Liver (tissue), 9 donors: ENCODE results near the gene PLB1. TPM values are rescaled to one million over a fixed set of nuclear protein-coding genes. Genes with fewer than 3 reads are reported as not detected.

Experiments used
- DNase-seq: peaks from one replicate; pipeline ENCODE4 v3.0.0-alpha.2; 2017; ENCODE audit warnings: low spot score
- H3K27ac ChIP-seq, 2 donors: one replicate each; pipeline ENCODE4 v1.7.0; 2013; ENCODE audit warnings: inconsistent platforms in 2 of 2, low read length in 2 of 2, control low read depth in 1 of 2, low read depth in 1 of 2, mild to moderate bottlenecking in 1 of 2
- H3K27me3 ChIP-seq, 4 donors: one replicate each; pipeline versions ENCODE4 v1.6.1 to v1.7.0; 2013; ENCODE audit warnings: low read length in 3 of 4, inconsistent platforms in 1 of 4, mild to moderate bottlenecking in 1 of 4, moderate library complexity in 1 of 4; ENCODE audit not compliant: control insufficient read depth in 4 of 4, insufficient read depth in 4 of 4
- H3K36me3 ChIP-seq, 4 donors: one replicate each; pipeline versions ENCODE4 v1.6.1 to v1.7.0; 2013; ENCODE audit warnings: low read length in 3 of 4, mild to moderate bottlenecking in 3 of 4, low read depth in 1 of 4, moderate library complexity in 1 of 4; ENCODE audit not compliant: control insufficient read depth in 4 of 4, insufficient read depth in 3 of 4
- H3K4me1 ChIP-seq, 4 donors: one replicate each; pipeline versions ENCODE4 v1.6.1 to v1.7.0; 2013; ENCODE audit warnings: low read length in 3 of 4, mild to moderate bottlenecking in 3 of 4, moderate library complexity in 1 of 4; ENCODE audit not compliant: control insufficient read depth in 4 of 4, insufficient read depth in 4 of 4
- H3K4me3 ChIP-seq, 3 donors: one replicate each; pipeline versions ENCODE4 v1.6.1 to v1.7.0; 2013; ENCODE audit warnings: low read length in 3 of 3, control low read depth in 1 of 3, low read depth in 1 of 3, mild to moderate bottlenecking in 1 of 3
- H3K9ac ChIP-seq, 2 donors: one replicate each; pipeline ENCODE4 v1.7.0; 2013; ENCODE audit warnings: low read length in 2 of 2, mild to moderate bottlenecking in 2 of 2, moderate library complexity in 2 of 2, control low read depth in 1 of 2, low read depth in 1 of 2
- H3K9me3 ChIP-seq, 4 donors: one replicate each; pipeline versions ENCODE4 v1.6.1 to v1.7.0; 2013; ENCODE audit warnings: low read length in 3 of 4; ENCODE audit not compliant: control insufficient read depth in 4 of 4
- ATF3 ChIP-seq: IDR thresholded peaks from 2 replicates; pipeline ENCODE4 v1.6.1; 2016; ENCODE audit warnings: antibody characterized with exemption
- CTCF ChIP-seq: fragments of 150-350 bp; IDR thresholded peaks from 2 replicates; pipeline ENCODE4 v1.5.1; 2017; ENCODE audit warnings: improper control_type of control experiment, low read depth, low read length; ENCODE audit not compliant: missing input control
- FOXA2 ChIP-seq: IDR thresholded peaks from 2 replicates; pipeline ENCODE4 v1.6.1; 2016; ENCODE audit warnings: antibody characterized with exemption
- HNF4G ChIP-seq: IDR thresholded peaks from 2 replicates; pipeline ENCODE4 v1.6.1; 2016; ENCODE audit warnings: antibody characterized with exemption
- JUND ChIP-seq, 2 donors: IDR thresholded peaks; 2 replicates each; pipeline ENCODE4 v1.6.1; 2016; ENCODE audit warnings: antibody characterized with exemption in 2 of 2
- MAX ChIP-seq: IDR thresholded peaks from 2 replicates; pipeline ENCODE4 v1.6.1; 2016; ENCODE audit warnings: antibody characterized with exemption
- RAD21 ChIP-seq, 2 donors: IDR thresholded peaks; 2 replicates each; pipeline ENCODE4 v1.6.1; 2016; ENCODE audit warnings: antibody characterized with exemption in 2 of 2, mild to moderate bottlenecking in 2 of 2
- SP1 ChIP-seq: IDR thresholded peaks from 2 replicates; pipeline ENCODE4 v1.6.1; 2018; ENCODE audit warnings: antibody characterized with exemption, mild to moderate bottlenecking
- YY1 ChIP-seq: IDR thresholded peaks from 2 replicates; pipeline ENCODE4 v1.6.1; 2016; ENCODE audit warnings: antibody characterized with exemption, mild to moderate bottlenecking
- WGBS: extraction: QIAGEN DNeasy Blood & Tissue Kit; methylation state at CpG from one replicate; pipeline ENCODE4 v1.1.7; 2013; 5-methylcytosine and 5-hydroxymethylcytosine counted together
- polyA plus RNA-seq, 2 donors: library from polyadenylated mRNA; stranded (reverse) in 1 of 2; unstranded in 1 of 2; fragments of 200-250 nt in 1 of 2; fragments of >200 nt in 1 of 2; fragmentation: Nextera tagmentation in 1 of 2; extraction: Ambion mirVana in 1 of 2; gene quantifications; one replicate each; pipeline versions ENCODE4 v1.2.1 to v1.2.3, GENCODE V29; 2013 to 2015
- total RNA-seq, 2 donors: library from RNA; depleted of rRNA; stranded (reverse); fragments of >200 nt; gene quantifications; one replicate each; pipeline ENCODE4 v1.2.3, GENCODE V29; 2014
- TF ChIP-seq, protein P1 (sequence below): IDR thresholded peaks from 2 replicates; pipeline ENCODE4 v1.6.1; 2016; ENCODE audit warnings: antibody characterized with exemption, mild to moderate bottlenecking
- donor health status: healthy.
- donor health status: healthy.
- donor health status: healthy.
- donor health status: healthy.
- donor health status: healthy.

PLB1 gene
- total and polyA plus RNA-seq, 4 donors, result 0.58 to 4.5 (median 1.6) TPM

- no peak for TF ChIP-seq CTCF
- no peak for TF ChIP-seq SP1
- no peak for TF ChIP-seq RAD21 (IDR thresholded peaks at IDR 0.05)
Observed at GRCh38 chr2:28484835-28485234, 11.0 kb upstream of the PLB1 start (continued).

GRCh38 chr2:28486526-28486925, 9.3 kb upstream of the PLB1 start:
- TF ChIP-seq ATF3 (no peak), FOXA2 (no peak)
- Histone ChIP-seq H3K4me3 (no peak overlapping the region), H3K27me3 (no peaks in the 10 kb centered on the region), H3K9me3 (peaks cover 0 to 3% (median under 1%) of the 10 kb centered on the region in 4 donors), H3K27ac (no peak overlapping the region), H3K36me3 (no peaks in the 10 kb centered on the region), H3K9ac (no peak overlapping the region), H3K4me1 (no peaks in the 10 kb centered on the region)
- 88% methylated on average over 4 of the region's 4 CpGs for WGBS
- no peak for DNase-seq

GRCh38 chr2:28487258-28487657, 8.6 kb upstream of the PLB1 start:
- peaks cover 0 to 3% (median under 1%) of the 10 kb centered on the region in 4 donors for H3K9me3 ChIP-seq
- no peaks in the 10 kb centered on the region for H3K27me3 ChIP-seq
- no peak overlapping the region for H3K9ac ChIP-seq
- WGBS, result 83% methylated on average over 4 of the region's 4 CpGs
- no peaks in the 10 kb centered on the region for H3K36me3 ChIP-seq
- H3K4me3 ChIP-seq, result no peak overlapping the region
- no peaks in the 10 kb centered on the region for H3K4me1 ChIP-seq
- TF ChIP-seq, protein P1, sequence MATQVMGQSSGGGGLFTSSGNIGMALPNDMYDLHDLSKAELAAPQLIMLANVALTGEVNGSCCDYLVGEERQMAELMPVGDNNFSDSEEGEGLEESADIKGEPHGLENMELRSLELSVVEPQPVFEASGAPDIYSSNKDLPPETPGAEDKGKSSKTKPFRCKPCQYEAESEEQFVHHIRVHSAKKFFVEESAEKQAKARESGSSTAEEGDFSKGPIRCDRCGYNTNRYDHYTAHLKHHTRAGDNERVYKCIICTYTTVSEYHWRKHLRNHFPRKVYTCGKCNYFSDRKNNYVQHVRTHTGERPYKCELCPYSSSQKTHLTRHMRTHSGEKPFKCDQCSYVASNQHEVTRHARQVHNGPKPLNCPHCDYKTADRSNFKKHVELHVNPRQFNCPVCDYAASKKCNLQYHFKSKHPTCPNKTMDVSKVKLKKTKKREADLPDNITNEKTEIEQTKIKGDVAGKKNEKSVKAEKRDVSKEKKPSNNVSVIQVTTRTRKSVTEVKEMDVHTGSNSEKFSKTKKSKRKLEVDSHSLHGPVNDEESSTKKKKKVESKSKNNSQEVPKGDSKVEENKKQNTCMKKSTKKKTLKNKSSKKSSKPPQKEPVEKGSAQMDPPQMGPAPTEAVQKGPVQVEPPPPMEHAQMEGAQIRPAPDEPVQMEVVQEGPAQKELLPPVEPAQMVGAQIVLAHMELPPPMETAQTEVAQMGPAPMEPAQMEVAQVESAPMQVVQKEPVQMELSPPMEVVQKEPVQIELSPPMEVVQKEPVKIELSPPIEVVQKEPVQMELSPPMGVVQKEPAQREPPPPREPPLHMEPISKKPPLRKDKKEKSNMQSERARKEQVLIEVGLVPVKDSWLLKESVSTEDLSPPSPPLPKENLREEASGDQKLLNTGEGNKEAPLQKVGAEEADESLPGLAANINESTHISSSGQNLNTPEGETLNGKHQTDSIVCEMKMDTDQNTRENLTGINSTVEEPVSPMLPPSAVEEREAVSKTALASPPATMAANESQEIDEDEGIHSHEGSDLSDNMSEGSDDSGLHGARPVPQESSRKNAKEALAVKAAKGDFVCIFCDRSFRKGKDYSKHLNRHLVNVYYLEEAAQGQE, result no peak
- TF ChIP-seq JUND (IDR thresholded peaks at IDR 0.05) (no peak), MAX (no peak), YY1 (no peak), RAD21 (IDR thresholded peaks at IDR 0.05) (no peak), CTCF (no peak), HNF4G (no peak)
- DNase-seq, result no peak
- no peak overlapping the region for H3K27ac ChIP-seq
